Neural cell (in vitro differentiated cells): ENCODE data around the gene POLE4. TPM values are rescaled to one million over a fixed set of nuclear protein-coding genes. Genes with fewer than 3 reads are reported as not detected.

ENCODE experiments used
- H2AFZ ChIP-seq: fragments of 200-600, 300-800 bp; sonication (generic), shearing (Covaris generic); 2 replicates; pipeline ENCODE4 v1.6.0; 2014; ENCODE audit warnings: low read depth, mild to moderate bottlenecking, antibody characterized with exemption, low read length, moderate library complexity
- H3F3A ChIP-seq: fragments of 200-600 bp; shearing (Covaris generic); 2 replicates; pipeline ENCODE4 v1.6.1; 2016; ENCODE audit warnings: mild to moderate bottlenecking, moderate library complexity, mixed read lengths, antibody characterized with exemption, low read length; ENCODE audit not compliant: insufficient read depth, poor library complexity, severe bottlenecking
- H3K27ac ChIP-seq: fragments of 200-600, 300-800 bp; sonication (generic), shearing (Covaris generic); 2 replicates; pipeline ENCODE4 v1.5.1; 2014; ENCODE audit warnings: mild to moderate bottlenecking, low read length, moderate library complexity
- H3K27me3 ChIP-seq: fragments of 300-800, 200-600 bp; sonication (generic), shearing (Covaris generic); 2 replicates; pipeline ENCODE4 v1.6.0; 2014; ENCODE audit warnings: mild to moderate bottlenecking, low read depth, low read length, moderate library complexity; ENCODE audit not compliant: insufficient read depth
- H3K36me3 ChIP-seq: fragments of 300-800, 200-600 bp; sonication (generic), shearing (Covaris generic); 2 replicates; pipeline ENCODE4 v1.5.1; 2014; ENCODE audit warnings: mild to moderate bottlenecking, antibody characterized with exemption, low read length, moderate library complexity; ENCODE audit not compliant: insufficient read depth
- H3K4me2 ChIP-seq: fragments of 300-800, 200-600 bp; sonication (generic), shearing (Covaris generic); 2 replicates; pipeline ENCODE4 v1.6.0; 2014; ENCODE audit warnings: mild to moderate bottlenecking, low read length
- H3K4me3 ChIP-seq: fragments of 300-800, 200-600 bp; sonication (generic), shearing (Covaris generic); 2 replicates; pipeline ENCODE4 v1.5.1; 2014; ENCODE audit warnings: mild to moderate bottlenecking, low read length, moderate library complexity
- H3K79me2 ChIP-seq: fragments of 200-600 bp; shearing (Covaris generic); replicated peaks from 2 replicates; pipeline ENCODE4 v1.6.0; 2014; ENCODE audit warnings: mild to moderate bottlenecking, low read length, moderate library complexity; ENCODE audit not compliant: insufficient read depth
- H3K9ac ChIP-seq: fragments of 300-800, 200-600 bp; sonication (generic), shearing (Covaris generic); 2 replicates; pipeline ENCODE4 v1.6.1; 2016; ENCODE audit warnings: mild to moderate bottlenecking, low read length, mixed read lengths
- H3K9me2 ChIP-seq: fragments of 200-600 bp; shearing (Covaris generic); 2 replicates; pipeline ENCODE4 v1.6.1; 2016; ENCODE audit warnings: mild to moderate bottlenecking, low read length, mixed read lengths; ENCODE audit not compliant: insufficient read depth
- H3K9me3 ChIP-seq: fragments of 200-600, 300-800 bp; sonication (generic), shearing (Covaris generic); 2 replicates; pipeline ENCODE4 v1.6.1; 2016; ENCODE audit warnings: mild to moderate bottlenecking, mixed run types, low read length, moderate library complexity, mixed read lengths
- H4K20me1 ChIP-seq: fragments of 200-600 bp; shearing (Covaris generic); 2 replicates; pipeline ENCODE4 v1.6.1; 2016; ENCODE audit warnings: mild to moderate bottlenecking, mixed run types; ENCODE audit not compliant: insufficient read depth
- EP300 ChIP-seq: fragments of 450-650 bp; conservative IDR thresholded peaks from 2 replicates; pipeline ENCODE4 v1.6.1; 2014; ENCODE audit warnings: antibody characterized with exemption, mild to moderate bottlenecking, moderate library complexity; ENCODE audit not compliant: poor library complexity, severe bottlenecking
- EZH2 ChIP-seq: fragments of 200-600, 300-800 bp; shearing (Covaris generic), sonication (generic); IDR thresholded peaks from 2 replicates; pipeline ENCODE4 v1.6.1; 2014; ENCODE audit warnings: antibody characterized with exemption, low read length, borderline replicate concordance, mild to moderate bottlenecking; ENCODE audit not compliant: insufficient read depth, poor library complexity, severe bottlenecking
- MXI1 ChIP-seq: fragments of 450-650 bp; conservative IDR thresholded peaks from 2 replicates; pipeline ENCODE4 v1.6.1; 2014; ENCODE audit warnings: antibody characterized with exemption, mild to moderate bottlenecking; ENCODE audit not compliant: poor library complexity, severe bottlenecking
- POLR2AphosphoS5 ChIP-seq: IDR thresholded peaks from 2 replicates; pipeline ENCODE4 v1.6.1; 2012
- RAD21 ChIP-seq: fragments of 450-650 bp; conservative IDR thresholded peaks from 2 replicates; pipeline ENCODE4 v1.6.1; 2014; ENCODE audit warnings: antibody characterized with exemption, mild to moderate bottlenecking, moderate library complexity
- SMC3 ChIP-seq: fragments of 450-650 bp; conservative IDR thresholded peaks from 2 replicates; pipeline ENCODE4 v1.6.1; 2014; ENCODE audit warnings: antibody characterized with exemption, mild to moderate bottlenecking, moderate library complexity; ENCODE audit not compliant: poor library complexity
- TAF1 ChIP-seq: IDR thresholded peaks from 2 replicates; pipeline ENCODE4 v1.6.1; 2012; ENCODE audit warnings: low read depth
- polyA plus RNA-seq: library from polyadenylated mRNA; depleted of rRNA; stranded (reverse); fragments of >200 nt; gene quantifications from 2 replicates; pipeline ENCODE4 v1.2.3, GENCODE V29; 2014
- TF ChIP-seq, protein P1 (sequence below): IDR thresholded peaks from 2 replicates; pipeline ENCODE4 v1.6.1; 2012; ENCODE audit warnings: borderline replicate concordance
- TF ChIP-seq, protein P2 (sequence below): fragments of 450-650 bp; IDR thresholded peaks from 2 replicates; pipeline ENCODE4 v1.5.1; 2014; ENCODE audit warnings: antibody characterized with exemption, mild to moderate bottlenecking, moderate library complexity; ENCODE audit not compliant: poor library complexity, severe bottlenecking

Gene POLE4
- polyA plus RNA-seq, 1 donor from 2014 or later: 35.9 TPM

DNA sequence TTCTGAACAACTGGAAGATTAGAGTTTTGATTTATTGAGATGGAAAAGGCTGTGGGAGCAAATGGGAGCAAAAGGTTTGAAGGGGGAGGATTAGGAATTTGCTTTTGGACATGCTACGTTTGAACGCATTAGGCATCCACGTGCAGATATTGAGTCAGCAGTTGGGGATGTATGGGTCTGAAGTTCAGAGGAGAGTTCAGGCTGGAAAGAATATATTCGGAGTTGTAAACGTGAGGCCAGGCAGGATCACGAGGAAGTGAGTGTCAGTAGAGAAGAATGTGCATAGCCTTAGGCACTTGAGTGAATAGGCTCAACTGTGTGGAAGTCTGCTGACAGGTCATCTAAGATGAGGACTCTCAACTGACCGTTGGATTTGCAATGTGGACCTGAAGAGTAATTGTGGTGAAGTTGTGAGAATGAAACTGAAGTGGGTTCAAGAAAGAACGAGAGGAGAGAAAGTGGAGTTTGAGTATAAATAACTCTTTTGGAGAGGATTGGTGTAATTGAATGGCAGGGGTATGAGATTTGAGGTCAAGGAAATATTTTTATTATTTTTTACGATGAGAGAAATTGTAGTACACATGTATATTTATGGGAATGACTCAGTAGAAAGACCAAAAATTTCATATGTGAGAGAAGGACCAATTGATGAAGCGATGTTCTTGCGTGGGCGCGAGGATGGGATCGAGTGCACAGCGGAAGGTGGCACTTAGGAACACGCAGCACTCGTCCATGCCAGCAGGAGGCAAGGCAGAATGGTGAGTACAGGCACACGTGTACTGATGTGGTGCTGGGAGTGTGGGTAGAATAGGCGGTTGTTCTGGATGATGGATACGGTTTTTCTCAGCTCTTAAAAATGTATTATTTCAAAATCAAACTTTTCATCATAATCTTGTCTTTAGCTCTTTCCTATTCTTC, 40.5 kb upstream of the POLE4 start:
- Histone ChIP-seq H4K20me1 (no peaks in the 10 kb centered on the region), H3K9me3 (no peaks in the 10 kb centered on the region), H3K9ac (no peak overlapping the region), H2AFZ (no peak overlapping the region), H3K36me3 (no peaks in the 10 kb centered on the region), H3F3A (no peaks in the 10 kb centered on the region), H3K4me2 (no peak overlapping the region), H3K4me3 (no peak overlapping the region), H3K79me2 (no peaks in the 10 kb centered on the region), H3K9me2 (no peaks in the 10 kb centered on the region), H3K27me3 (no peaks in the 10 kb centered on the region), H3K27ac (no peak overlapping the region)
- no peak for TF ChIP-seq EZH2
- TF ChIP-seq TAF1: no peak
- TF ChIP-seq, protein P1, sequence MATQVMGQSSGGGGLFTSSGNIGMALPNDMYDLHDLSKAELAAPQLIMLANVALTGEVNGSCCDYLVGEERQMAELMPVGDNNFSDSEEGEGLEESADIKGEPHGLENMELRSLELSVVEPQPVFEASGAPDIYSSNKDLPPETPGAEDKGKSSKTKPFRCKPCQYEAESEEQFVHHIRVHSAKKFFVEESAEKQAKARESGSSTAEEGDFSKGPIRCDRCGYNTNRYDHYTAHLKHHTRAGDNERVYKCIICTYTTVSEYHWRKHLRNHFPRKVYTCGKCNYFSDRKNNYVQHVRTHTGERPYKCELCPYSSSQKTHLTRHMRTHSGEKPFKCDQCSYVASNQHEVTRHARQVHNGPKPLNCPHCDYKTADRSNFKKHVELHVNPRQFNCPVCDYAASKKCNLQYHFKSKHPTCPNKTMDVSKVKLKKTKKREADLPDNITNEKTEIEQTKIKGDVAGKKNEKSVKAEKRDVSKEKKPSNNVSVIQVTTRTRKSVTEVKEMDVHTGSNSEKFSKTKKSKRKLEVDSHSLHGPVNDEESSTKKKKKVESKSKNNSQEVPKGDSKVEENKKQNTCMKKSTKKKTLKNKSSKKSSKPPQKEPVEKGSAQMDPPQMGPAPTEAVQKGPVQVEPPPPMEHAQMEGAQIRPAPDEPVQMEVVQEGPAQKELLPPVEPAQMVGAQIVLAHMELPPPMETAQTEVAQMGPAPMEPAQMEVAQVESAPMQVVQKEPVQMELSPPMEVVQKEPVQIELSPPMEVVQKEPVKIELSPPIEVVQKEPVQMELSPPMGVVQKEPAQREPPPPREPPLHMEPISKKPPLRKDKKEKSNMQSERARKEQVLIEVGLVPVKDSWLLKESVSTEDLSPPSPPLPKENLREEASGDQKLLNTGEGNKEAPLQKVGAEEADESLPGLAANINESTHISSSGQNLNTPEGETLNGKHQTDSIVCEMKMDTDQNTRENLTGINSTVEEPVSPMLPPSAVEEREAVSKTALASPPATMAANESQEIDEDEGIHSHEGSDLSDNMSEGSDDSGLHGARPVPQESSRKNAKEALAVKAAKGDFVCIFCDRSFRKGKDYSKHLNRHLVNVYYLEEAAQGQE: no peak
- TF ChIP-seq RAD21: no peak
- TF ChIP-seq, protein P2, sequence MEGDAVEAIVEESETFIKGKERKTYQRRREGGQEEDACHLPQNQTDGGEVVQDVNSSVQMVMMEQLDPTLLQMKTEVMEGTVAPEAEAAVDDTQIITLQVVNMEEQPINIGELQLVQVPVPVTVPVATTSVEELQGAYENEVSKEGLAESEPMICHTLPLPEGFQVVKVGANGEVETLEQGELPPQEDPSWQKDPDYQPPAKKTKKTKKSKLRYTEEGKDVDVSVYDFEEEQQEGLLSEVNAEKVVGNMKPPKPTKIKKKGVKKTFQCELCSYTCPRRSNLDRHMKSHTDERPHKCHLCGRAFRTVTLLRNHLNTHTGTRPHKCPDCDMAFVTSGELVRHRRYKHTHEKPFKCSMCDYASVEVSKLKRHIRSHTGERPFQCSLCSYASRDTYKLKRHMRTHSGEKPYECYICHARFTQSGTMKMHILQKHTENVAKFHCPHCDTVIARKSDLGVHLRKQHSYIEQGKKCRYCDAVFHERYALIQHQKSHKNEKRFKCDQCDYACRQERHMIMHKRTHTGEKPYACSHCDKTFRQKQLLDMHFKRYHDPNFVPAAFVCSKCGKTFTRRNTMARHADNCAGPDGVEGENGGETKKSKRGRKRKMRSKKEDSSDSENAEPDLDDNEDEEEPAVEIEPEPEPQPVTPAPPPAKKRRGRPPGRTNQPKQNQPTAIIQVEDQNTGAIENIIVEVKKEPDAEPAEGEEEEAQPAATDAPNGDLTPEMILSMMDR: no peak
- no peak for TF ChIP-seq EP300
- TF ChIP-seq POLR2AphosphoS5: no peak
- no peak for TF ChIP-seq SMC3
- TF ChIP-seq MXI1: no peak

DNA sequence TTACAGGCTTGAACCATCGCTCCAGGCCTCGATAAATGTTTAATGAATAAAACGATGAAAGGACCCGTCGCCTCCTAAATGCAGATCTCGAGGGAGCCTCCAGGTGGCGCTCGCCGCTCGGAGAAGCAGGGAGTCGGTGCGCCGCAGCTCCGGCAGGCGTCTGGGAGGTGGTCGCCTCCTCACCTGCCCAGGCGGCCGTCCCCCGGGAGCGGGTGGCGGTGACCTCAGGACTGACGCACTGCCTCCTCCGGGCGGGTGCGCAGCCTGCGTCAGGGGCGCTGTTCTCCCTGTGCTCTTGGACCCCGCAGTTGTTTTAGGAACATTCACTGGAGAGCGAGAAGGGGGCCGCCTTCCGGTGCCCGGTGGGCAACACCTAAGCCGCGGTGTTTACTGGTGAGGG, 38.6 kb upstream of the POLE4 start:
- TF ChIP-seq SMC3: peak; percentile 78
- TF ChIP-seq RAD21: peak; percentile 78
- TF ChIP-seq, protein P1: no peak
- no peak for TF ChIP-seq EZH2
- TF ChIP-seq, protein P2: peak; percentile 75
- no peak for TF ChIP-seq EP300
- Histone ChIP-seq H3K79me2 (no peaks in the 10 kb centered on the region), H3F3A (no peaks in the 10 kb centered on the region), H3K9me3 (no peaks in the 10 kb centered on the region), H3K27me3 (no peaks in the 10 kb centered on the region), H3K27ac (no peak overlapping the region), H4K20me1 (no peaks in the 10 kb centered on the region), H3K9ac (no peak overlapping the region), H2AFZ (no peak overlapping the region), H3K36me3 (no peaks in the 10 kb centered on the region), H3K4me2 (no peak overlapping the region), H3K9me2 (no peaks in the 10 kb centered on the region), H3K4me3 (peak overlapping the region; percentile 55)
